Stimulated activated CD8-positive, alpha-beta memory T cell treated with anti-CD3 and anti-CD28 coated beads, Interleukin-15, amount 100 ng/mL, for 4 hours (primary cell): ENCODE data around the gene ZFYVE26.

Experiments used
- DNase-seq, 2 donors: peaks; one replicate each; pipeline ENCODE4 v3.0.0-alpha.2; 2020; ENCODE audit warnings: low read depth in 2 of 2

Gene ZFYVE26

DNA sequence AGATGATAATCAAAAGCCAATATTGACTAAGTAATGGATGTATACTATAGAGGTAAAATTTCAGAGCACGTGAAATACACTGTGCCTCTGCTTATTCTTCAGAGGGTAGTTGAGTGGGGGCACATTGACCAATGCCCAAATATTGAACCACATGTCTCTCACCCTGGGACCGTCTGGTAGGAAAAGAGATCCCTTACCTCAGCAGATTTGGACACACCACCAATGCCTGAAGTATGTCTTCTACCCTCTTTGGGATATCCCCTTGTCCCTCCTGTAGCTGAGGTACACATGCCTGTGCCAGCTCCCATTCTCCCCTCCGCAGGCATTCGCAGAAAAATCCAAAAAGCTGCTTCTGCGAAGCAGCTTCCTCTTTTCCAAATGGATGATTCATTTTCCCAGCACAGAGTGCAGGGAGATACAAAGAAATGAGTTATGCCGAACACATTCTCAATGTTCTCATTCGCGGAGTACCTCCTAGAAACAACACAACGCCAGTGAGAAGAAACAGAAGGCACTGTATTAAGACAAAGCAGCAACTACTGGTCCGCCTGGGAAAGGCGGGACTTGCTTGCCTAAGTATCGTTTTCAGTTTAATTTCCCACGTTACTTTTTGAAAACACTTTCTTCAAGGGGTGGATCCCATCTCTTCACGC lies 691 bp downstream of the ZFYVE26 start:
- no peak for DNase-seq

DNA sequence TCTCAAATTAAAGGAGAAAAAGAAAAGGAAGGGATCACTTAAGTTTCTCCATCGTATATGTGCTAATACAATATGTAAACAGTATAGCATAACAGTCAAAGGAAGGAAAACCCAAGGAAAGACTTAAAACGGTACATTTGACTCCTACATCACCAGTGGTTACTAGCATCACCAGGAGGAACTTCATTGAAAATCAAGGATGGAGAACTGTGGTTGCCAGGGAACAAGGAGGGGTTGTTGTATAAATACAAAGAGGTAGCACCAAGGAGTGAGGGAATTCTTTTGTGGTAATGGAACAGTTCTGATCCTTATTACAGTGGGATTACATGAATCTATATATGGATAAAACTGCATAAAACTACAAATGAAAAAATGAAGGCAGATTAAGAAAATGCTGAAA lies 1.6 kb downstream of the ZFYVE26 start:
- DNase-seq = no peak

DNA sequence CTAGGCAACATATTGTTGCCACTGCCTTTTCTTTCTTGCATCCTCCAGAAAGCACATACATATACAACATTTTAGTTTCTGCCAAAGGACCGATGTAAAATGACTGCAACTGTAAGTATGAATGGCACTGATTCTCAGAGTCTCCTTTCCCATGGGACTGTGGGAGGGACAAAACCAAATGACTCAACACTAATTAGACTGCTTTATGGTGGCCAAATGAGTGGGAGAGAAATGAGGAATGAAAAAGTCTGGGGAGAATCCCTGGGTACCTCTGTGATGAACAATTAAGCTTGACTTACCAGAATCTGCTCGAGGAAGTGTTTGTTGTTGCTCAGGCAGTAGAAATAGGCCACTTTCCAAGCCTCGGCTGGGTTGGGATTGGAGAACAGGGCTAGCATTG lies 10.1 kb downstream of the ZFYVE26 start:
- DNase-seq = no peak

DNA sequence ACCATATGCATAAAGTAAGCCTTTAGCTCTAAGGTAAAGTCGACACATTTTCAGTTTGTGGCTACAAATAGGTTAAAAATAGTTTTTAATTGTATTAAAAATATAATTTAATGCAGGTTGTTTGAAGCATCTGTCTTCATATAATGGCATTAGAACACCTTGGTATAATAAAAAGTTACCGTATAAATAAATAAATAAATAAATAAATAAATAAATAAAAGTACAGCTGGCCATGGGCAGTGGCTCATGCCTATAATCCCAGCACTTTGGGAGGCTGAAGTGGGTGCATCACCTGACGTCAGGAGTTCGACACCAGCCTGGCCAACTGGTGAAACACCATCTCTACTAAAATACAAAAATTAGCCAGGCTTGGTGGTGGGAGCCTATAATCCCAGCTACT lies 15.6 kb downstream of the ZFYVE26 start:
- DNase-seq = no peak

DNA sequence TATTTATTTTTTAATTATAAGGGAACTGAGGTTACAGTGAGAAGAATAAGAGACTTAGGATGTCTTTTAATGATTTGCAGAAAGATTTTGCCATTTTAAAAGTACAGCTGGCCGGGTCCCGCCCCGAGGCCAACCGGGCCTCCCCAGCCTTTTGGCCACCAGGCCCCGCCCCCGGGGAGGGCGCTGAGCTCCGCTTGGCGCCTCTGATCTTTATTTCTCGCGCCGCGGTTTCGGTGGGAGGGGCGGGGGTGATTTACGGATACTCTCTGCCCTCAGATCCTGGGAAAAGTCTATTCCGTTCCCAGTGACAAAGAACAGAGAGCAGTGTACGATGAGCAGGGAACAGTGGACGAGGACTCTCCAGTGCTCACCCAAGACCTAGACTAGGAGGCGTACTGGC lies 17.7 kb downstream of the ZFYVE26 start:
- no peak for DNase-seq

DNA sequence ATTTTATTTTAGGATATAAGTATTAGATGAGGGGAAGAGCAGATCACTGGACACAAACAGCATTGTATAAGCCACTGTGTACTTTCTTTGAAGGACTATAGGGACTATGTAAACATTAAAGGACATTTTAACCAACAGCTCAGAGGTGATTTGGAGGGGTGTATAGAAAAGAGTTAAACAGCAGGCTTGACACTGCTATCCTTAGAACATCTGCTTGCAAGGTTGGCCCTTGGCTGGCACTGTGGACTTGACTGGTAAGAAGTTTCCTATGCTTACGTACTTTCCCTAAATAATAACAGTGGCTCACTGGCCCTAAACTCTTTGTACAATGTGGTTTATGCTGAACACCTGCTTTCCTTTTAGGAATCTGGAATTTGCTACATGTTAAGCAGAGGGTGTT lies 28.7 kb downstream of the ZFYVE26 start:
- DNase-seq = no peak

DNA sequence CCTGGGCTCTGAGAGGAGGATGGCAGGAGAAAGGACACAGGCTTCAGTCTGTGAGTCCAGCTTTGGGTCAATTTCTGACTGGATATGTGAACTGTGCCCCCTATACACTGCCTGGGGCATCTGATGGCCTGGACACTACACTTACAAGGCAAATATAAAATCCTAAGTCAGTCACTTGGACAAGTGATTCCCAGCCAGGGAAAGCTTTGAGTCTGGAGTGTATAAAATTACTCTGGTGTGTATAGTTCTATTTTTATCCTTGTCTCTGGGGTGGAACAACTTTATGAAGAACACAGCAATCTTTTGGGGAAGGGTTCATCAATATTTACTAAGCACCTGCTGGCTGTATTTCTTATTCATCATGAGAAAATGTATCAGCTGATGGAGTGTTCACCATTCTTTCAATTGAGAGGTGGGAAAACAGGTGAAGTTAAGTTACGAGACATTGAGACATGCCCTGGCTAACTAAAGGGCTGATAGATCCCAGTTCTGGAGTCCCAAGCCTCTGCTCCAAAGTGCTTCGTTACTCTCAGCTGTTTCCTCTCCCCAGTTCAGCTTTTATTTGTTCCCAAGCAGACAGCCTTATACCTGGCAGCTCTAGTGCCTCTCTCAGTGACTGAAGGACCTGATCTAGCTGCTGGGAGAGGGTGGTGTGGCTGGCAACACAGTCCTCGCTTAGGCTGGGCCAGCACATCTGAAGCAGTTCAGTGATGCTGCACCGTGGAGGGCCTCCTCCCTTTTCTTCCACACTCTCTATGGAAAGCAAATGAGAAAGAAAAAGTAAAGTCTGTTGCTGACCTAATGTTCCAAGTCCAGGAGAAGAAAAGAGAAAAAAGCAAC lies 30.9 kb downstream of the ZFYVE26 start:
- DNase-seq = no peak

DNA sequence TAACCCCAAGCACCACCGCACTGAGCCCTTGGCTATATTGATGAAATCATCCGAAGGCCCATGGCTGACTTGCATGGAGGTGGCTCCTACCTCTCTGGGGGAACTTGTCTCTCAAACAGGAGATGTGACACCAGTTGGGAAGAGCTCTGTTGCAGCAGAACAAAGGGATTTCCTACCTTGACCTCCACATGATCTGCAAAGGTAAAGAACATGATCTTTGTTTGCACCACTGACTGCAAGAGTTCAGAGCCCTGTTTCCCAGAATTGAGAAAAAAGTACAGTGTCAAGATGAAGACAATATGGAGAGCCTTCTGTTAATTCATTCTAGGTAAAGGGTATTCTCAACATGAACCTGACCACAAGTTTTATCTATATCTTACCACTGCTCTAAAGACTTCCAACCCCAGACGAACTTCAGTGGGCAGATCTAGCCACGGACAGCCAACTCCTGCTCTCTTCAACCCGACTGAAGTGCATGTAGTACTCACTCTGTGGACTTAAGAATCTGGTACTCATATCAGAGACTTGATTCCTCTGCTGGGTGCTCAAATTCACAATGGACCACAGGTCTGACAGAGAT lies 32.1 kb downstream of the ZFYVE26 start:
- DNase-seq = no peak

DNA sequence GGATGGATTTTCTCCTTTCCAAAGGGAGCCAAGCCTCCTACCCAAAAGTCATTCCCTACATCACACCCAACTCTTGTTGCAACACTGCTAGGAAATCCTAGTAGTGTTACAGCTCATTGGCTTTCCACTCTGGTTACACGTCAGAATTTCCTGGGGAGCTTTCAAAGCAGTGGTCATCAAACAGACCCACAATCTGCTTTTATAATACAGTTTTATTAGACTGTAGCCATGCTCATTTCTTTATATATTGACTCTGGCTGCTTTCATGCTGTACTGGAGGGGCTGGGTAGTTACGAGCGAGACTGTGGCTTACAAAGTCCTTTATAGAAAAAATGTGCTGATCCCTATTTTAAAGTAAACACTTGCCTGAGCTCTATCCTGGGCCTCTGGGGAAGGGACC lies 34.3 kb downstream of the ZFYVE26 start:
- no peak for DNase-seq

DNA sequence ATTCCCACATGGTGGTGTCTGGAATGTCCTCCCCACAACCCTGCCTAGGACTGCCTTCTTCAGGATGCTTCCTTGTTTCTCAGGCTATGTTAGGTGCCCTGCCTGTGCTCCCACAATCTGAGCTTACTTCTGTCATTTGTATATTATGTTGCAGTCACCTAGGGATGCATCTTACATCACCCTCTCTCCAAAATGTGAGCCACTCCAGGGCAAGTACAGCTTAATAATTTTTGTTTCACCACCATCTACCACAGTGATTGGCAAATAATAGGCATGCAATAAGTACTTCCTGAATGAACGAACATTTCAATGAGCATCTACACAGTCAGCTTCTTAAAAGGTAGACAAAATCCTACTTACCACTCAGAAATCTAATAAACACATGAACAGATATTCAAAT lies 37.6 kb downstream of the ZFYVE26 start:
- DNase-seq = no peak

DNA sequence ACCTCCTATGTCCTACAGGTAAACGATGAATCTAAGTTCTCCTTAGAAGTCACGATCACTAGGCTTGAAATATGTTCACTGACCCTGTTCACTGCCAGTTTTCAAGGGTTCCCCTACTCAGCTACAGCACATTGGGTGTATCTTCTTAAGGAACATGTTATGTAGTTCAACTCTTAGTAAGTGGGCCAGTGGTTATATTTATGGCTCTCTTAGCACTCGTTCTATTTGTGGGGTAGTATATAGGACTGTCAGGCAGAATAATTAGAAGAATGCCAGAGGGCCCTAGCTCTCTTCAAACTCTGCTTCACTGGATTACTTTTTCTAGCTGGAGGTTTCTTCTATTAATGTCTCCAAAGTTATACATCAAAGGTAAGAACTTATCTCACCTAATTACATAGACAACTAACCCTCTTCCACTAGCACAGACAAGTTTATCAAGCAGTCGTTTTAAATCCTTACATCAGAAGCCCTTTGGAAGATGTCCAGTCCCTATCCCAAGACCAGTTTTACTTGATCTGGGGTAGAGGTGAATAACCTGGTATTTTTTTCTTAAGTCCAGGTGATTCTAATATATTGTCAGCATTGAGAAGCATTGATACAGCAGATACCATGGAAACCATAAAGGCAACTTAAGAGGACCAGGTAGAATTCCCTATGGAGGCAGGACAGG lies 39.6 kb downstream of the ZFYVE26 start:
- DNase-seq = no peak

DNA sequence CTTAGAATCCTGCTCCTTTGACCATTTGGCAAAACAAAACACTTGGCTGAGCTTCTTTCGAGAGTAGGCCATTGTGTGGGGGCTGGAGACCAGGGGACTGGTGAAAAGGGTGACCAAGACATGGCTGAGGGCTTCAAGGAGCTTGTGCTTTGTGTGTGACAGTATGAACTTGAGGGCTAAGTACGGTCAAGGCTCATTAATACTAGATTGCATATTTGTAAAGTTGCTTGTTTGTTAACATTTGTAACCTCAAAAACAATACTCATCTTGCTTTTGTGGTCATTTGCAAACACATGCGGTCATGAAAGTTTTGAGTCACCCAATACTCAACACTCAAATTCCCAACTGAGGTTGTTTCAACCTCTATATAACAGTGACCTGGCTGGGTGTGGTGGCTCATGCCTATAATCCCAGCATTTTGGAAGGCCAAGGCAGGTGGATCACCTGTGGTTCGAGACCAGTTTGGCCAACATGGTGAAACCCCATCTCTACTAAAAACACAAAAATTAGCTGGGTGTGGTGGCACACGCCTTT lies 42.5 kb downstream of the ZFYVE26 start:
- no peak for DNase-seq

DNA sequence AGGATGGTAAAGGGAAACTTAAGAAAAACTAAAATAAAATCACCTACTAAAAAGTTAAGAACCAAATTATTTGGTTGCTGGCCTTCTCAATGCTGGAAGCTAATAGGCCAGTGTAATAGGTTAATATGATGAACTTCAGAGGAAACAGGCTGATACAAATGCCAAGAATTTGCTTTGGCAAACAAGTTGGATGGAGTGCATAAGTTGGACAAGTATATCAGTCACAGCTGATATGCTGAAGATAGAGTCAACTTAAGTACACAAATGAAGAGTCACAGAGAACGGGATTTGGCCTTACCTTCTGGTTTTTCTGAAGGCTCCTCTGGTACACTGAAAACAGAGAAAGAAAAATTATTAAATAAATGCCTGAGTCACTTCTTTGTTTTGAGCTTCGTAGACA lies 48.2 kb downstream of the ZFYVE26 start:
- no peak for DNase-seq

DNA sequence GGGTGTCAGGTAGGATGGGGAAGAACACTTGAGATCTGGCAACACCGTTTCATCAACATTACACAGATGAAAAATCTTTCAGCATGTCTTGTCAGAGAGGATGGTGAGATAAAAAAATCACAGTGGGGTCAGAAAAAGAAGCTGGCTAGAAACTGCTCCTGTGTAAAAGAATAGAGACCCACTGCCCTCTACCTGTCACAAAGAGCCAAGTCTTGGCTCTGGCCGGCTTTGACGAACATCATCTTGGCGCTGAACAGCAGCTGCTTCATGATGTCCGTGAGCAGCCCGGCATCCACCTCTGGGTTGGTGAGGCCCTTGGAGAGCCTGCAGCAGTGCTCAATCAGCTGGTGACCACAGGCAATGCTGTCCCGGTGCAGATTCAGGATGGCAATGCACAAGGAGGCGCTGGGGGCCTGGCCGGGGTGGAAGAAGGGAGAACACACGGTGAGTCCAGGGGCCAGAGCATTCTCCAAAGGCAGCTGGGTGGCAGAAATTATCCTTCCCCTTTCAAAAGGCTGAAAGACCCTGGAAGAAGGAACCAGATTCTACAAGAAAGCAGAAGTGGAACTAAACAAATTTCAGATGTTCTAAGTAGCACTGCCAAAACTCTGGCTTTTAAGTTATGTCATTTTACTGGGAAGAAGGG lies 50.2 kb downstream of the ZFYVE26 start:
- no peak for DNase-seq

DNA sequence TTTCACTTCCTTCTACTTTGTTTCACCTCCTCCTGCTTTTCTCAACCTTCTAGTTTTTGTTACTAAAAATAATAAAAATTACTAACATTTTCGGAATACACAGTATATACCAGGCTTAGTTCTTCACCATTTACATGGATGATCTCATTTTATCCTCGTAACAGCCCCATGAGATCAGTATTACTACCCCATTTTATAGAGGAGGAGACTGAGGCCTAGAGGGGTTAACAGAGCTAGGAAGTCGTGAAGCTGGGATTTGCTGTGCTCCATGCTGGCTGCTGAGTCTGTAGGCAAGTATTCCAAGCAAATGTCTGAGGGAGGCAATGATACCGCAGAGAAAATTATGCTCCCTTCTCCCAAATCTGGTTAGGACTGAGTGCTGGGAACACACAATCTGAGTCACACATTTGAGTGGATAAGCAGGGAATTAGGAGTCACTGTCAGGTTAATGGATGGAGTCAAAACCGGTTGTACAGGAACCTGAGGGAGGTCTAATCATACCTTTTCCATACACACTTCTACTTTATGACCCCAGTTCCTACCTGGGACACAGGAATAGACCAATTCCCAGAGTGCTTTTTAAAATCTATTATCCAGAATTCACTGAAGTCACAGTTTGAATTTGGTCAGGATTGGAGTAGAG lies 51.1 kb downstream of the ZFYVE26 start:
- DNase-seq = no peak

DNA sequence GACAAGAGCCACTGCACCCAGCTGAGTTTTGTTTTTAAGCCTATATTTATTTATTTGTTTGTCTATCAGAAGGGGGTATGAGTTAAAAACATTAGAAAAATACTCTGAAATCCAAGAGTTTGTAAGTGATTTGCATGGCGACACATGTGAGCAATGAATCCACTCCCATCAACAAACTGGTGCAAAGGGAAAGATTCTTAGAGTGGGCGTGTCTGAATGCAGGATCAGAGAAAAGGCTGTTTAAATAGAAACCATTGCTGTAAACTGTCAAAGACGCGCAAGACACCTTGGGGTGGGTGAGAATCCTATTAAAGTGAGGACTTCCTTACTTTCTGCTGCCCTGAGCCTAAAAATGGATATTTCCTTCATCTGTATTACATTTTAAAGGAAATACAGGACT lies 51.9 kb downstream of the ZFYVE26 start:
- DNase-seq = no peak

DNA sequence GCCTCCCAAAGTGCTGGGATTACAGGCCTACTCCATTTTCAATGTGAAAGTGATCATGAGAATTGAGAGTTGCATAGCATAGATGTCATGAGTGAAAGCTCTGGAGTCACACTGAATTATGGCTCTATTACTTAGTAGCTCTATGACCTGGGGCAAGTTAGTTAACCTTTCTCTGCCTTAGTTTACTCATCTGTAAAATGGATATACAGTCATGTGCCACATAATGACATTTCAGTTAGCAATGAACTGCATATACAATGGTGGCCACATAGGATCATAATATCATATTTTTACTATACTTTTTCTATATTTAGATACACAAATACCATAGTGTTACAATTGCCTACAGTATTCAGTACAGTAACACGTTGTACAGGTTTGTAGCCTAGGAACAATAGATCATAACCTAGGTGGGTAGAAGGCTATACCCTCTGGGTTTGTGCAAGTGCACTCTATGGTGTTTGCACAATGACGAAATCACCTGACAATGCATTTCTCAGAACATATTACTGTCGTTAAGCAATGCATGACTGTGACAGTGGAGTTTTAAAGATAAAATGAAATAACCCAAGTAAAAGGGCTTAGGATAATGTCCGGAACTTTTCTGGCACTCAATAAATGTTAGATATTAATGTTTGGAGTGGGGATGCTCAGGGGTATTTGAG lies 53.1 kb downstream of the ZFYVE26 start:
- DNase-seq = no peak

DNA sequence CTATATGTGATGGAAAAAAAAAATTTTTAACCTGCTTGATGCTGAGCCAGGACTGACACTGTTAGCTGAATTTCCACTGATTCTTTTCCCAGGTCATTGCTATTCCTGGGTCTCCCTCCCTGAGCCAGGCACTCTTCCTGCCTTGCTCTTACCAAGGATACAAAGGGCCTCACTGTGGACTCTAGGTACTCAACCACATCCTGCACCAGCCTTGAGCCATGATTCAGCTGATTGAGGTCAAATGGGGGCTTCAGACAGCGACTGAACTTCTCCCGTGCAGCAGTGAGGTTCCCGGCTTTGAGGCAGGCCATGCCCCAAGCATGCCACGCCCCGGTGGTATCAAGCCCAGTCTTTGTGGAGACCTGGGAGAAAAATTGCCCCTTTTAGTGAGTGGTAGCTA lies 54.3 kb downstream of the ZFYVE26 start:
- no peak for DNase-seq

DNA sequence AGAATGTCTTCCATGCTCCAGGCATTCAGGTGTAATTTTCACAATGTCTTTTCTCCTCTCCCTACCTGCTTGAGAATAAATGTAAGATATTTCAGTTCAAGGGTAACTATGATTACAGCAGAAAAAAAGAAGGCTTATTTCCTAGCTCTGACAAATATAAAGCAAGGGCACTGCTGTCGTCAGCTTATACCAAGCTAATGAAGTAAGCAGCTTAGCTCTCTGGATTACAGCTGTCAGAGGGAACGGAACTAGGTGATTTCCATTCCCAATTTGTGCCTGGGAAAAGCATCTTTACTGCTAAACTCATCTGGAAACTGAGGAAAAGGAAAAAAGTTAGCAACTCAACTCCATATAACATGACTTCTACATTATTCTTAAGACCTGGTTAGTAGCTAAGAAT lies 56.5 kb downstream of the ZFYVE26 start:
- DNase-seq = no peak

DNA sequence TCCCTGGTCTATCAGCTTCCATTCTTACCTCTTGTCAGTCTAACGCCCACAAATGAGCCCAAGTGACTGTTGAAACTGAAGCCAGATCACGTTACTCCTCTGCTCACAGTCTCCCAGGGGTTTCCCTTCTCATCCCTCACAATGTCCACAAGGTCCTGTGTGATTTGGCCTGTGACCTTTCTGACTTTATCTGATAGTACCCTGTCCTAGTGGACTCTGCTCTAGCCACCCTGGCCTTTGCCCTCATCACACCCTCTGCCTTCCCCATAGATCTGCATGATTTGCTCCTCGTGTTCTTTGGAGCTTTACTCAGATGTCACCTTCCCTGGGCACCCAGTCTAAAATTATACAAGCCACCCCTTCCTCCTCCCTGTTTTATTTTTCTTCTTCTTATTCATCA lies 59.2 kb downstream of the ZFYVE26 start:
- no peak for DNase-seq

DNA sequence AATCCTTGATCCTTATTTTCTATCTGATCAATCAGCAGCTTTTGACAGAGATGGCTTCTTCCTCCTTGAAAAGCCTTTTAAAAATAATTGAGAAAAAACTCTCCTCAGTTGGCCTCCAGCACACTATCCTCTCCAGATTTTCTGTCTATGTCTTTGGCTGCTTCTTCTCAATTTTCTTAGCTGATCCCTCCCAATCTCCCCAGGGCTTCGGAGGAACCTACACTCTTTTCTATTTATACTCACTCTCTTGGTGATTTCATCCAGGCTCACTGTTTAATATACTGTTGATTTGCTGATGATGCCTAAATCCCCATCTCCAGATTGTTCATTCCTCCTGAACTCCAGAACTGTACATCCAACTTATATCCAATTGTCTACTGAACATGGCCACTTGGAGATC lies 59.9 kb downstream of the ZFYVE26 start:
- no peak for DNase-seq
